Skin epidermis (tissue), 12 donors: Measurements from ENCODE around the gene TEAD3.
A peak's percentile ranks its signal among the peaks of the same experiment; 100 is the strongest.

Source experiments
- H3K27ac ChIP-seq, 21 experiments: fragments of 200-600 bp; sonication (generic) in 11 of 21; one replicate each; pipeline ENCODE4 v1.5.0; 2020; ENCODE audit warnings: mild to moderate bottlenecking in 3 of 21, inconsistent platforms in 2 of 21, moderate library complexity in 2 of 21
- H3K4me3 ChIP-seq, 7 experiments: fragments of 200-600 bp; sonication (generic) in 2 of 7; one replicate each; pipeline ENCODE4 v1.5.0; 2020; ENCODE audit warnings: inconsistent platforms in 2 of 7, mild to moderate bottlenecking in 2 of 7, moderate library complexity in 1 of 7

The TEAD3 gene

GRCh38 chr6:35494161-35494563, 2.7 kb downstream of the TEAD3 start:
- Histone ChIP-seq H3K4me3 (no peak overlapping the region), H3K27ac (peak overlapping the region in 14 of 21 experiments; percentile 5 to 99 (median 39))

- H3K4me3 ChIP-seq: no peak overlapping the region
- peak overlapping the region in 5 of 21 experiments; percentile 34 to 55 (median 46) for H3K27ac ChIP-seq
These were observed 3.4 kb downstream of the TEAD3 start for GRCh38 chr6:35493307-35493983.

GRCh38 chr6:35492974-35493284, 4.0 kb downstream of the TEAD3 start:
- Histone ChIP-seq H3K27ac (peak overlapping the region in 8 of 21 experiments; percentile 2 to 94 (median 64)), H3K4me3 (no peak overlapping the region)

- Histone ChIP-seq H3K27ac (peak overlapping the region in 13 of 21 experiments; percentile 2 to 94 (median 56)), H3K4me3 (no peak overlapping the region)
These were observed 4.5 kb downstream of the TEAD3 start for GRCh38 chr6:35492258-35492973.

GRCh38 chr6:35491558-35492257, 5.2 kb downstream of the TEAD3 start:
- Histone ChIP-seq H3K27ac (peak overlapping the region in 14 of 21 experiments; percentile 6 to 94 (median 67)), H3K4me3 (no peak overlapping the region)

- Histone ChIP-seq H3K4me3 (no peak overlapping the region), H3K27ac (peak overlapping the region in 14 of 21 experiments; percentile 6 to 94 (median 67))
These were observed 5.9 kb downstream of the TEAD3 start for GRCh38 chr6:35490821-35491557.

- no peak overlapping the region for H3K4me3 ChIP-seq
- H3K27ac ChIP-seq: peak overlapping the region in 17 of 21 experiments; percentile 11 to 94 (median 63)
These were observed 6.7 kb downstream of the TEAD3 start for GRCh38 chr6:35489995-35490791.

GRCh38 chr6:35489066-35489465, 7.8 kb downstream of the TEAD3 start:
- Histone ChIP-seq H3K4me3 (no peak overlapping the region), H3K27ac (peak overlapping the region in 16 of 21 experiments; percentile 12 to 94 (median 72))

- Histone ChIP-seq H3K27ac (peak overlapping the region in 19 of 21 experiments; percentile 6 to 94 (median 87)), H3K4me3 (no peak overlapping the region)
These were observed 8.4 kb downstream of the TEAD3 start for GRCh38 chr6:35488517-35488862.

- H3K4me3 ChIP-seq: no peak overlapping the region
These were observed 9.0 kb downstream of the TEAD3 start for GRCh38 chr6:35487658-35488516.

GRCh38 chr6:35486005-35486925, 10.6 kb downstream of the TEAD3 start:
- peak overlapping the region in 20 of 21 experiments; percentile 69 to 94 (median 90) for H3K27ac ChIP-seq

More at GRCh38 chr6:35487658-35488516, 9.0 kb downstream of the TEAD3 start:
- H3K27ac ChIP-seq: peak overlapping the region in 19 of 21 experiments; percentile 6 to 94 (median 87)

GRCh38 chr6:35485402-35485877, 11.4 kb downstream of the TEAD3 start:
- Histone ChIP-seq H3K4me3 (peak overlapping the region in 1 of 7 experiments; percentile 29), H3K27ac (peak overlapping the region in 20 of 21 experiments; percentile 64 to 94 (median 90))

More at GRCh38 chr6:35486005-35486925, 10.6 kb downstream of the TEAD3 start:
- H3K4me3 ChIP-seq: peak overlapping the region in 3 of 7 experiments; percentile 5 to 29 (median 10)

GRCh38 chr6:35484921-35485392, 11.9 kb downstream of the TEAD3 start:
- H3K27ac ChIP-seq: peak overlapping the region in 19 of 21 experiments; percentile 64 to 94 (median 90)

GRCh38 chr6:35483893-35484645, 12.8 kb downstream of the TEAD3 start:
- H3K4me3 ChIP-seq: no peak overlapping the region
- peak overlapping the region in 8 of 21 experiments; percentile 1 to 94 (median 88) for H3K27ac ChIP-seq

More at GRCh38 chr6:35484921-35485392, 11.9 kb downstream of the TEAD3 start:
- no peak overlapping the region for H3K4me3 ChIP-seq

- Histone ChIP-seq H3K4me3 (no peak overlapping the region), H3K27ac (peak overlapping the region in 3 of 21 experiments; percentile 4 to 94 (median 27))
These were observed 13.4 kb downstream of the TEAD3 start for GRCh38 chr6:35483490-35483889.

- H3K4me3 ChIP-seq: no peak overlapping the region
- no peak overlapping the region for H3K27ac ChIP-seq
These were observed 13.8 kb downstream of the TEAD3 start for GRCh38 chr6:35483062-35483461.
